IPS-18c (cell line): ENCODE measurements around the gene AZU1.

Experiments
- H3K4me3 ChIP-seq: 2 replicates; pipeline ENCODE4 v1.7.0; 2013; ENCODE audit warnings: low read depth, mild to moderate bottlenecking, low read length, moderate library complexity; ENCODE audit not compliant: insufficient read depth
- H3K9me3 ChIP-seq: one replicate; pipeline ENCODE4 v1.6.1; 2013; ENCODE audit warnings: mild to moderate bottlenecking, low read length, moderate library complexity; ENCODE audit not compliant: control insufficient read depth, insufficient read depth

Gene AZU1

DNA sequence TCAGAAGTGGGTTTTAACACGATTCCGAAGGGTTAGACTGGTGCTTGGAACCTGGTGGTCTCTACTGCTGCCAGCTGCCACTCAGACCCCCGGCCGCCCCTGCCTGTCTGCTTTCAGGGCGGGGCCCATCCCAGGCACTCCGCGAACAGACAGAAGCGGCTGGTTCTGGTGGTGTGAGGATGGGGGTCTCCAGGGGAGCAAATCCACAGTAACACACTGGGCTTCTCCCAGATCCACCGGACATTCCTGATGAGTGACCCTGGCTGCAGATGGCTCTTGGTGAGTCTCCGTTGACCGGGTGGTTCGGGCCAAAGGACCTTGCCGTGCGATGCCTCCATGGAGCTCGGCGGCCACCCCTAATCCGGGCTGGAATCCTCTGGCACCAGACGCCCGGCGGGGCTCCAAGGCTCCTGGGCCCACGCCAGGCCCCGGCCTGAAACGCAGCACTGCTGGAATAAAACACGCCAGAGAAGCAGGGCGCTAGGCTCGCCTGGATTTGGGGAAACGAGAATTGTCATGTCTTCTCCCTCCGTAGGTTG, 32.5 kb upstream of the AZU1 start:
- no peaks in the 10 kb centered on the region for H3K9me3 ChIP-seq

DNA sequence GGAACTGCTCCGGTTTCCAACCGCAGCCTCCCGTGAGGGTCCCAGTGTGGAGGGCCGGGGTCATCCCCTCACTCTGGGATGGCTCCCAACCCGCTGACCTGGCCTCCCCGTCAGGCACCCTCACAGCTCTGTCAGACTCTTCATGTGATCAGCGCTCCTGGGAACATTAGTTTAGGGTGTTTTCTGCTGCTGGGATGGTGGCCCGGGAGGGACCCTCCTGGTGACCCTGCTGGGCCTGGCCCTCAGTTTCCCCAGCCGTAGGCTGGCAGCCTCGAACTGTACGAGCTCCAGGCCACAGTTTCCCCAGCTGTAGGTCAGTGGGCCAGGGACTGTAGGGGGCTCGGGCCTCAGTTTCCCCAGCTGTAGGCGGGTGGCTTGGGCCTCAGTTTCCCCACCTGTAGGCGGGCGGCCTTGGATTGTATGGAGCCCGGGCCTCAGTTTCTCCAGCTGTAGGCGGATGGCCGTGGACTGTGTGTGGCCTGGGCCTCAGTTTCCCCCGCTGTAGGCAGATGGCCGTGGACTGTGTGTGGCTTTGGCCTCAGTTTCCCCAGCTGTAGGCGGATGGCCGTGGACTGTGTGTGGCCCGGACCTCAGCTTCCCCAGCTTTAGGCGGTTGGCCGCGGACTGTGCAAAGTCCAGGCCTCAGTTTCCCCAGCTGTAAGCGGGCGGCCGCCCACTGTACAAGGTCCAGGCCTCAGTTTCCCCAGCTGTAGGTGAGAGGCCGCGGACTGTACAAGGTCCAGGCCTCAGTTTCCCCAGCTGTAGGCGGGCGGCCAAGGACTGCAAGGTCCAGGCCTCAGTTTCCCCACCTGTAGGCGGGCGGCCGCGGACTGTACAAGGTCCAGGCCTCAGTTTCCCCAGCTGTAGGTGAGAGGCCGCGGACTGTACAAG, 31.7 kb upstream of the AZU1 start:
- Histone ChIP-seq H3K9me3 (no peaks in the 10 kb centered on the region), H3K4me3 (peak overlapping the region; percentile 58; the same call in 1 of the 2 replicates)

More for the DNA sequence above, 32.5 kb upstream of the AZU1 start:
- no peak overlapping the region for H3K4me3 ChIP-seq

DNA sequence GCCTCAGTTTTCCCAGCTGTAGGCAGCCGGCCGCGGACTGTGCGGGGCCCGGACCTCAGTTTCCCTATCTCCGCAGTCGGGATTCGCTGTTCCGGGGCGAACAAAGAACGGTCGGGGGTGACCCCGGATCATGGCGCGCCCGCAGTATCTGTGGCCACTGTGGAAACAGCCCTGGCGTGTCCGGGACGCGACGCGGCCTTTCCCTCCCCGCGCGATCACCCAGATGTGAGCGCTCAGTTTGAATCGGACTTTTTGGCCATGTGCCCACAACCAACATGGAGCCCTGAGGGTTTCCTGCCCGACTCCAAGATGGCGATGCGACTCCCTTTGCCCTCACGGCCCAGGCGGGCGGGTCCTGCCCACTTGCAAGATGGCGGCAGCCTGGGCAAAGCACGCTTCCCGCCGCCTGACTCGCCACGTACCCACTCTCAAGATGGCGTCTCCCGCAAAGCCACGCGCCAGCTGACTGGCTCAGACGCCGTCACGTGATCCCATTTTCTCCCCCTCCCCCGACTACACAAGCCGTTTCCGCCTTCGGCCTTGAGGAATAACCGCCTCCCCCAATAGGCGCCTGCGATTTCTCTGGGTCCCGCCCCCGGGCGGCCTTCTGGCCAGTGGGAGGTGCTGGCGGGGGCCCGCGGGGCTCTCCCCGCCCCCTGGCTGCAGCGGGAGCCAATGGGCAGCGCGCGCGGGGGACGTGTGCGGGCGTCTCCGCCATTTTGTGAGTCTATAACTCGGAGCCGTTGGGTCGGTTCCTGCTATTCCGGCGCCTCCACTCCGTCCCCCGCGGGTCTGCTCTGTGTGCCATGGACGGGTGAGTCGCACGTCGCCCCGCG, 30.7 kb upstream of the AZU1 start, which contains the start of gene PTBP1:
Gene PTBP1, plus strand, starts transcription at position 761 of the 836 bp plus-strand sequence. Its CDS starts 46 bp downstream, at position 807.
- peak within 1 kb of the TSS; percentile 94 for H3K4me3 ChIP-seq
- no peaks in the 10 kb centered on the region for H3K9me3 ChIP-seq

- H3K4me3 ChIP-seq, result peak overlapping the region; percentile 94
- no peaks in the 10 kb centered on the region for H3K9me3 ChIP-seq
Observed at GRCh38 chr19:797528-798414, 29.9 kb upstream of the AZU1 start.

DNA sequence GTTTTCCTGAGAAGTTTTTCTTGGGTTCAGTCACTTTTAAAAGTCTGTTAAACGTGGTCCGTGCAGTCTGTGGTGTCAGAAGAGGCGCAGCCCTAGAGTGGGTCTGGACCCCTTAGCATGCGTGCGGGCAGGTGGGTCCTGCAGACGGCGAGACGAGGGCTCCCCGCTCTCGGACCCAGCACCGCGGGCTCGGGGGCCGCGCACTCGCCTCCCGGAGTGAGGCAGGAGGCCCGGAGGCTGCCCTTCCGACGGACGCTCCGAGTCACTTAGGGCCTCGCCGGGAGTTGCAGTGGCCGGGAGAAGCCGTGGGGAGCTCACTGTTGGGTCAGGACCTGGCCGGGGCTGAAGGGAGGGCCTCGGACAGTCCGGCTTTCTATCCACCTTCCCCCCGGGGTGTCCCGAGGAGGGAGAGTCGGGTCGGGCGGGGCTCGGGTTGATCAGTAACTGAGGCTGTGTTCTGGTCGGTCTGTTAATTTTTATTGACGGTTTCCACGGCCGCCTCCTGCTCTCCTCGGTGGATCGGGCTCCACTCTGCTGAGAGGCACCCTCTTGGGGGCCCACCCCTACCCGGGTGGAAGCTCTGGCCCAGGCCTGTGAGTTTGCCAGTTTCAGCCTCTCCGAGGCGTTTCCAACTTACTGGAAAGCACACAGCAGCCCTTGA, 29.1 kb upstream of the AZU1 start:
- Histone ChIP-seq H3K4me3 (peak overlapping the region; percentile 94), H3K9me3 (no peaks in the 10 kb centered on the region)

GRCh38 chr19:799076-799881, 28.4 kb upstream of the AZU1 start:
- H3K9me3 ChIP-seq, result no peaks in the 10 kb centered on the region

DNA sequence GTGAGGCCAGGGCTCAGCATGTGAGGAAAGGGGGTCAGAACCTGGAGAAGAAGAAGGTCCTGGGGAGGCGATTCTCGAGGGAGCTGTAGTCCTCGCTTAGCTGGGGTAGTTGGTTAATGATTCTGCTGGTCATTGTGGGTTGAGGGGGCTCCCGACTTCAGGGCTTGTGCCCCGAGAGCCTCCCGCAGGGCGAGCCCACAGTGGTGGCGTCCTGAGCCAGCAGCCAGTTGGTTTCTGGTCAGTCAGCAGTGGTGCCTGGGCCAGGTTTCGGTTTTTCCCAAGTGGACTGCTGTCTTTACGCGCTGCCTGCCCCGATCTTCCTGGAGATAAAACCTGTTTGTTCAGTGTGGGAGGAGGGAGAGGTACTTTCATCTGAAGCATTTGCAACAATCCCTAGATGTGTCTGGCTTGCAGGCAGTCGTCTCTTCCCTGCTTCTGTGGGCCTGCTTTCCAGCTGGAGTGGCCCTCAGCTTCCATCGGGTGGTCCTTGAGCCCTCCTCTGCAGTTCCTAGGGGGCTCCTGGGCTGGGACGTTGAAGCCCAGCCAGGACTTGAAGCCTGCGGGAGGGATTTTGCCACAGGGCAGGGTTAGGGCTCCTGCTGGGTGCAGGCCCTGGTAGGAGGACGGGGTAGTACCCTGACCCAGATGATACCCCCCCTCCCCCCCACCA, 27.1 kb upstream of the AZU1 start:
- Histone ChIP-seq H3K4me3 (peak overlapping the region; percentile 9; the same call in 1 of the 2 replicates), H3K9me3 (no peaks in the 10 kb centered on the region)

More at GRCh38 chr19:799076-799881, 28.4 kb upstream of the AZU1 start:
- H3K4me3 ChIP-seq, result peak overlapping the region; percentile 94

- no peak overlapping the region; the same call in 1 of the 2 replicates for H3K4me3 ChIP-seq
Observed at GRCh38 chr19:801030-801860, 26.4 kb upstream of the AZU1 start.

GRCh38 chr19:801861-802497, 25.7 kb upstream of the AZU1 start:
- Histone ChIP-seq H3K9me3 (no peaks in the 10 kb centered on the region), H3K4me3 (0 out of 2 replicates have a peak overlapping the region, but pooled peaks have one; percentile 9)

More at GRCh38 chr19:801030-801860, 26.4 kb upstream of the AZU1 start:
- H3K9me3 ChIP-seq, result no peaks in the 10 kb centered on the region

DNA sequence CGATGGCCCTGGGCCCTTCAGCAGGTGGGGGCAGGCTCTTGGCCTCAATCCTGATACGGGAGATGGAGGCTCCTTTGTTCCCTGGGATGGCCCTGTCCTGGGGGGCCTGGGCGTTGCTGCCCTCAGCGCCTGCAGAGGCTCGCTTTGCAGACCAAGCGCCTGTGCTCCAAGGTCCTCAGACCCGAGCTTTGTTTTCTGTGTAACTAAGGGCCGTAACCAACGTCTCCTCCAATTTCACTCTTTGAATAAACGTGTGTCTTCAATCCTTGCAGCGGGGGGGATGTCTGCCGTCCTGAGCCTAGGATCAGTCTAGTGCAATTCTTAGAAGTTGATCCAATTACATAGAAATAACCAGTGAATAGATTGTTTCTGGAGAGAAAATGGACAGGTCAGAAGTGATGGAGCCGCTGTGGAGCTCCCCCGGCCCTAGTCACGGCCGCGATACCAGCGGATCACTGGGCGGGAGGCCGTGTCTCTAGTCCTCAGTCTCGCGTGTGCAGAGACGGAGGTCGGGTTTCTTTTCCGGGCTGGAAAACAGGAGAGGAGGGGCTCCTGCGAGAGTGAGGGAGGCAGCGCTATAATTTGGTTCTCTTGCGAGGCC, 25.0 kb upstream of the AZU1 start:
- Histone ChIP-seq H3K9me3 (no peaks in the 10 kb centered on the region), H3K4me3 (no peak overlapping the region)

DNA sequence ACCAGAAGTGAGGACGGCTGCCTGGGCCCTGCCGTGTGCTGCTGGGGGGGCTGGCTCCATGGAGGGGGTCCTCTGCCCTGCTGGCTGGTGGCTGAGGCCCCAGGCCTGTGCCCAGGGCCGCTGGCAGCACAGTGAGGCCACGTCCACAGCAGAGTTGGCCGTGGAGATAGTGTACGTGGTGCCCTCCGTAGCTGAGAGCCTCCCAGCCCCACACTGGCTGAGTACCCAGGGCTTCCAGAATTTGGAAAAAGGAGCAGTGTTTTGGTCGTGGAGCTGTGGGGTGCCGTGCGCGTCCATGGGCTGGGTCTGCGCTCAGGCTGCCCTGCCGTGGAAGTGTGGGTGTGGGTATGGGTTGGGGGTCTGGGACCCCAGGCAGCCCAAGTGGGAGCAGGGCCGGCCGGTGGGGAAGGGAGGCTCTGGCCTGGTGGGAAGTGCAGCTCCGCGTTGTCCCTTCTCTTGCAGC, 24.5 kb upstream of the AZU1 start:
- Histone ChIP-seq H3K4me3 (no peak overlapping the region), H3K9me3 (no peaks in the 10 kb centered on the region)

DNA sequence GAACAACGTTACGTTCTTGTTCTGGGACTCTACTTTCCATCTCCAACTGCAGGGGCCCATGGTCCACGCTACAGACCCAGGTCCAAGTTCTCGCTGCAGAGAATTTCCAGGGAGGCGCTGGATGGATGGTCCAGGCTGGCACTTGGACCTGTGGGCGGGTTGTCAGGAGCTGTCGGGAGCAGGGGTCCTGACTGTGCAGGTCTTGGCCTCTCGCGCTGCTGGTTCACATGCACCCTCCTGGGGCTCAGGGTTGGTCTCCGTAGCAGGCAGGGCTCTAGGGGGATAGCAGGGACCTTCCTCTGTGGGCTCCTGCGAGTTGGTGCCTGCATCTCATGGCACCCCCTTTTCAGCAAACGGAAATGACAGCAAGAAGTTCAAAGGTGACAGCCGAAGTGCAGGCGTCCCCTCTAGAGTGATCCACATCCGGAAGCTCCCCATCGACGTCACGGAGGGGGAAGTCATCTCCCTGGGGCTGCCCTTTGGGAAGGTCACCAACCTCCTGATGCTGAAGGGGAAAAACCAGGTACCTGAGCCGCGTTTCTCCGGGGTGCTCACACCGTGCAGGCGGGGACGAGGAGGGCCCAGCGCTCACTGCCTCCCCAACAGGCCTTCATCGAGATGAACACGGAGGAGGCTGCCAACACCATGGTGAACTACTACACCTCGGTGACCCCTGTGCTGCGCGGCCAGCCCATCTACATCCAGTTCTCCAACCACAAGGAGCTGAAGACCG, 23.8 kb upstream of the AZU1 start:
- no peaks in the 10 kb centered on the region for H3K9me3 ChIP-seq
- no peak overlapping the region for H3K4me3 ChIP-seq
